Subcutaneous abdominal adipose tissue (tissue), 5 donors: ENCODE measurements around the gene DAP3.
"Not testable (repeated sequence)": the region's sequence is repeated elsewhere in the genome, so short reads cannot be mapped to it uniquely, and the experiment has no call there.

Source experiments
- H3K27ac ChIP-seq: one replicate; pipeline ENCODE4 v1.7.0; 2013; ENCODE audit warnings: low read depth, mild to moderate bottlenecking, inconsistent platforms, low read length, moderate library complexity
- H3K27me3 ChIP-seq, 5 donors: one replicate each; pipeline ENCODE4 v1.7.0; 2013; ENCODE audit warnings: low read length in 5 of 5, inconsistent platforms in 1 of 5; ENCODE audit not compliant: control insufficient read depth in 5 of 5, insufficient read depth in 4 of 5
- H3K36me3 ChIP-seq, 5 donors: one replicate each; pipeline ENCODE4 v1.7.0; 2013; ENCODE audit warnings: low read length in 5 of 5; ENCODE audit not compliant: control insufficient read depth in 5 of 5, insufficient read depth in 5 of 5
- H3K4me1 ChIP-seq, 5 donors: one replicate each; pipeline ENCODE4 v1.7.0; 2013; ENCODE audit warnings: low read length in 5 of 5, mild to moderate bottlenecking in 3 of 5, moderate library complexity in 1 of 5; ENCODE audit not compliant: control insufficient read depth in 5 of 5, insufficient read depth in 5 of 5
- H3K4me3 ChIP-seq, 5 donors: one replicate each; pipeline ENCODE4 v1.7.0; 2013; ENCODE audit warnings: low read length in 5 of 5, low read depth in 1 of 5
- H3K9ac ChIP-seq, 5 donors: one replicate each; pipeline ENCODE4 v1.7.0; 2013; ENCODE audit warnings: low read length in 5 of 5, mild to moderate bottlenecking in 4 of 5, moderate library complexity in 3 of 5
- H3K9me3 ChIP-seq, 5 donors: one replicate each; pipeline ENCODE4 v1.7.0; 2013; ENCODE audit warnings: low read length in 5 of 5; ENCODE audit not compliant: control insufficient read depth in 5 of 5
- donor health status: healthy.
- donor health status: healthy.
- donor health status: healthy.
- donor health status: healthy.
- donor health status: healthy.

The DAP3 gene

DNA sequence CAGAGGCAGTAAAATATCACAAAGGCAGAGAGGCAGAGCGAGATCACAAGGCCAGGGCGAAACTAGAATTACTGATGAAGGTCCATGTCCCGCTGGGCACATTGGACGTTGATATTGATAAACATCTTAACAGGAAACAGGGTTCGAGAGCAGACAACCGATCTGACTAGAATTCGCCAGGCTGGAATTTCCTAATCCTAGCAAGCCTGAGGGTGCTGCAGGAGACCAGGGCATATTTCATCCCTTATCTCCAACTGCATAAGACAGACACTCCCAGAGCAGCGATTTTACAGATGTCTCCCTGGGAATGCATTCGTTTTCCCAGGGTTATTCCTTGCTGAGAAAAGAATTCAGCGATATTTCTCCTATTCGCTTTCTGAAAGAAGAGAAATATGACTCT is 8.7 kb downstream of the DAP3 start:
- H3K27ac ChIP-seq, H3K9me3 ChIP-seq, H3K9ac ChIP-seq, H3K27me3 ChIP-seq, H3K4me3 ChIP-seq, H3K36me3 ChIP-seq: not testable (repeated sequence)
- peaks cover 0 to 13% (median 7%) of the 10 kb centered on the region in 5 donors for H3K4me1 ChIP-seq

DNA sequence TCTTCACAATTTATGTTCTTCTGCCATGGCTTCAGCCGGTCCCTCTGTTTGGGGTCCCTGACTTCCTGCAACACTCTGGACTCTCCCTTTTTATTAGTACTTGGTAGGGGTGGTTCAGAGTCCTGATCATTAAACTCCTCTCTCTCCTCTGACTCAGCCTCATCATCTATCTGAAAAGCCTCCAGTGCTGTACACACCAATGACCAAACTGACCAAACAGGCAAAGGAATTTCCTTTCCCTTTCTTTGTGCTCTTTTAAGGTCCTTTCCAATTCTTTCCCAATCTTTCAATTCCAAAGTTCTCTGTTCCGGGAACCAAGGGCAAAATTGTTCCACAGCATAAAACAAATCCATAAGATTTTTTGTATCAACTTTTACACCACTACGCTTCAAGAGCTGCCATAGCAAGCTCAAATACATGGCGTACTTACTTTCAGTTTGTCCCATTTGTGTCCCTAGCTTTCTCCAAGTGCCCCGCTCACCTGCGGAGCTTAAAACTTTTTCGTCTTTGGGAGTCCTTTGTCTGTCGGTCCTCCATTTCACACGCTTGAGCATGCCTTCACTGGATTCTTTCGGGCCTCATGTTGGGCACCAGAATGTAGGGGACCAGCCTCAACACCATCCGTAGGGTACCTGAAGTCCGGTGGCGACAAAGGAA is 9.6 kb downstream of the DAP3 start:
- peaks cover 0 to 13% (median 7%) of the 10 kb centered on the region in 5 donors for H3K4me1 ChIP-seq
- no peak overlapping the region for H3K27ac ChIP-seq
- no peaks in the 10 kb centered on the region for H3K27me3 ChIP-seq
- H3K4me3 ChIP-seq = no peak overlapping the region
- H3K36me3 ChIP-seq = no peaks in the 10 kb centered on the region
- H3K9ac ChIP-seq = no peak overlapping the region
- H3K9me3 ChIP-seq = no peaks in the 10 kb centered on the region

DNA sequence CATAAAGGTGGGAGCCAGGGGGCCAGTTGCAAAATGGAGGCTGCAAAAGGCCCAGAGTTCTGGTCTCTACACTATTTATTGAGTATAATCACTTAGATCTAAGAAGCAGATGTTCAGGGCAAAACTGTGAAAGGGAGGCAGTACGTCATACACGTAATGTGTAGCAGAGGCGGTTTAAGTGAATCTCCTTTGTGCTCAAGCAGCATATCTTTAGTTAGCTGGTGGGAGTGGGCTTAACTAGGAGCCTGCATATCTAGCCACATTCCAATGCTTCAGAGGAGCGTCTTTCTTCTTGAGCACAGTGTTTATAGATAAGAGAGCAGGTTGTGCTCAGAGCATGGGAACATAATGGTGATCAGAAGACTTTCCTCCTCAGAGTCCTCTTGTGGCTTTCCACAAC is 10.2 kb downstream of the DAP3 start:
- H3K27me3 ChIP-seq, H3K9ac ChIP-seq, H3K4me3 ChIP-seq, H3K36me3 ChIP-seq, H3K27ac ChIP-seq, H3K9me3 ChIP-seq: not testable (repeated sequence)
- peaks cover 0 to 12% (median 7%) of the 10 kb centered on the region in 5 donors for H3K4me1 ChIP-seq

DNA sequence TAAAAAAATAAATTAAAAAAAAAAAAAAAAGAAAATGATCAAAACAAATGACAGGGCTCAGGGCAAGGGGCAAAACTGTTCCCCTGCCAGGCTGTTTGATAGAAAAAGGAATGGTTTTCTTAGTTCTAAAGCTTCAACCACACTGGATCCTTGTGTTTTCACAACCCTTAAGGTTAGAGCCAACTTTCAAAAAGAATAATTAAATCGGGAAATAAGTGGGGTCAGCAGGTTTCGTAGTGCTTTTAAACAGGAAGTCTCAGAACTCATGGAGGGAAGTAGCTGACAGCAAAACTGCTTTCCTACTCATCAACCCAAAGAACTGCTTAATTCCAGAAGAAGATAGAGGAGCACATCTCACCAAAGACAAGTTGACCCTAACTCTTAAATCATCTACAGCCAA is 12.8 kb downstream of the DAP3 start:
- not testable (repeated sequence) for H3K36me3 ChIP-seq, H3K9ac ChIP-seq, H3K9me3 ChIP-seq, H3K4me3 ChIP-seq, H3K27me3 ChIP-seq, H3K27ac ChIP-seq, H3K4me1 ChIP-seq

DNA sequence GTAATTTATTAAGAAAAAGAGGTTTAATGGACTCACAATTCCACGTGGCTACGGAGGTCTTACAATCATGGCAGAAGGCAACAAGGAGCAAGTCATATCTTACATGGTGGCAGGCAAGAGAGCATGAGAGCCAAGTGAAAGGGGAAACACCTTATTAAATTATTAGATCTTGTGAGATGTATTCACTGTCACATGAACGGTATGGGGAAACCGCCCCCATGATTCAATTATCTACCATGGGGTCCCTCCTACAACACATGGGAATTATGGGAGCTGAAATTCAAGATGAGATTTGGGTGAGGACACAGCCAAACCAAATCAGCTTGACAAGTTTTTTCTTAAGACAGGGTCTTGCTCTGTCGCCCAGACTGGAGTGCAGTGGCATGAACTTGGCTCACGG is 14.3 kb downstream of the DAP3 start:
- Histone ChIP-seq H3K4me1 (no peaks in the 10 kb centered on the region), H3K27me3 (no peaks in the 10 kb centered on the region), H3K9ac (no peak overlapping the region), H3K4me3 (no peak overlapping the region), H3K9me3 (no peaks in the 10 kb centered on the region), H3K27ac (no peak overlapping the region), H3K36me3 (no peaks in the 10 kb centered on the region)

DNA sequence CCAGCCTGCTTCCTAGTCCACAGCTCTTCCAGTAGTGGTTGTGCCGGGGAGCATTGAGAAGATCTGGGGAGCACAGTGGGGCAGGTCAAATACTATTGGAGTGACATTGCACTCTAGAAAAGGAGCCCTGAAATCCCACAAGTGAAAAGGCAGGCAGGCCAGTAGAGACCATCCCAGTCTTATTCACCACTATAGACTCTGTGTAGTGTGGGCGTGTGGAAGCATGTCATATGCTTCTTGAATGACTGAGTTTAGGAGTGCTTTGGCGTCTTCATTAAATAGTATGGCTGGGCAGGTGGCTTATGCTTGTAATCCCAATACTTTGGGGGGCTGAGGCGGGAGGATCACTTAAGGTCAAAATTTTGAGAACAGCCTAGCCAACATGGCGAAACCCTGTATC is 15.5 kb downstream of the DAP3 start:
- H3K4me3 ChIP-seq, H3K27ac ChIP-seq, H3K9ac ChIP-seq, H3K9me3 ChIP-seq, H3K27me3 ChIP-seq, H3K36me3 ChIP-seq, H3K4me1 ChIP-seq: not testable (repeated sequence)

DNA sequence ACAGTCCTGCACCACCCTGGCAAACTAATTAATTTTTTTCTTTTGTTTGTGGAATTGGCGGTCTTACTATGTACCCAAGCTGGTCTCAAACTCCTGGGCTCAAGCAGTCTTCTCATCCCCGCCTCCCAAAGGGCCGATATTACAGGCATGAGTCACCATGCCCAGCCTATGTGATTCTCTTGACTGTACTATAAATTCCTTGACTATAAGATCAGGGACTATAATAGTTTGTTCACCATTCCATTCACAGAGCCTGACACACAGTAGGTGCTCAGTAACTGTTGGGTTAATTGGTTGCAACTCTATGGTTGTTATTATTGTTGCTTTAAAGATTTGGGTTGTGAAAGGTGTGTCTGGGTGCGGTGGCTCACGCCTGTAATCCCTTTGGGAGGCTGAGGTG is 17.2 kb downstream of the DAP3 start:
- Histone ChIP-seq H3K27me3 (no peaks in the 10 kb centered on the region), H3K9me3 (no peaks in the 10 kb centered on the region), H3K36me3 (no peaks in the 10 kb centered on the region), H3K27ac (no peak overlapping the region), H3K4me1 (no peaks in the 10 kb centered on the region), H3K4me3 (no peak overlapping the region), H3K9ac (no peak overlapping the region)

DNA sequence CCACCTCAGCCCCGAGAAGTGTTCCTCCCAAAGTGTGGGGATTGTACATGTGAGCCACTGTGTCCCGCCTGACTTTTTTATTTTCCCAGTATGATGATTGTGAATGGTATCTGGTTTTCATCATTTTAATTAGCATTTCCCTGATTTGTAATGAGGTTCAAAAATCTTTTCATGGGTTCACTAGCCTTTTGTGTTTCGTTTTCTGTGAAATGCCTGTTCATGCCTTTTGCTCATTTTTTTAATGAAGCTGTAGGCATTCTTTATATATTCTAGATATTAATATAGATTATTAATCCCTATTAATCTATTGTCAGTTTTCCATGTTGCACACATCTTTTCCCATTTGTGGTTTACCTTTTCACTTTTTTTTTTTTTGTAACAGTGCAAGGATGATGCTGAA is 20.5 kb downstream of the DAP3 start:
- no peaks in the 10 kb centered on the region for H3K27me3 ChIP-seq
- no peak overlapping the region for H3K9ac ChIP-seq
- no peaks in the 10 kb centered on the region for H3K4me1 ChIP-seq
- no peak overlapping the region for H3K4me3 ChIP-seq
- no peak overlapping the region for H3K27ac ChIP-seq
- H3K9me3 ChIP-seq = no peaks in the 10 kb centered on the region
- peaks cover 0 to 10% (median 4%) of the 10 kb centered on the region in 5 donors for H3K36me3 ChIP-seq

DNA sequence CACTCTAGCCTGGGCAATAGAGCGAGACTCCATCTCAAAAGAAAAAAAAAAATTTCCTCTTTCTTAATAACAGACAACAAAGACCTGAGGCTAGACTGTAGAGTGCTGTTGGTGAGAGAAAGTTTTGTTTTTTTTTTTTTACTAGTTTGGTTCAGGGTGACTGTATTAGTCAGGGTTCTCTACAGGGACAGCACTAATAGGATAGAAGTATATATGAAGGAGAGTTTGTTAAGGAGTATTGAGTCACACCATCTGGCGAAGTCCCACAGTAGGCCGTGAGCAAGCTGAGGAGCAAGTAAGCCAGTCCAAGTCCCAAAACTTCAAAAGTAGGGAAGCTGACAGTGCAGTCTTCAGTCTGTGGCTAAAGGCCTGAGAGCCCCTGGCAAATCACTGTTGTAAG is 22.6 kb downstream of the DAP3 start:
- not testable (repeated sequence) for H3K9ac ChIP-seq, H3K9me3 ChIP-seq, H3K27ac ChIP-seq, H3K36me3 ChIP-seq, H3K27me3 ChIP-seq, H3K4me1 ChIP-seq, H3K4me3 ChIP-seq

DNA sequence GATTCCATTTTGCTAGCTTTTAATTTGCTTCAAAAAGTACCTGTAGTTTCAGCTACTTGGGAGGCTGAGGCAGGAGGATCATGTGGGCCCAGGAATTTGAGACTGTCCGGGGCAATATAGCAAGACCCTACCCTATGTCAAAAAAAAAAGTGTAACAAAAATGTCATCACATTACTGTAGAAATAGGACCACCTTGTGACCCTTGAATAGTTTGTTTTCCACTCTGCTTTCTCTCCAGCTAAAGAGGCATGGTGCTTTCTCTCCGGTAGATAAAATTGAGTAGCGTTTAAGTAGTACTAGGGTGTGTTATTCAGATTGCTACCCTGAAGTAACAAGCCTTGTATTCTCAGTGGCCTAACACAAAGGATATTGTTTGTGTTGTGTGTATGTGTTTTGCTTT is 23.7 kb downstream of the DAP3 start:
- not testable (repeated sequence) for H3K27ac ChIP-seq, H3K27me3 ChIP-seq, H3K9me3 ChIP-seq, H3K9ac ChIP-seq, H3K4me1 ChIP-seq, H3K4me3 ChIP-seq
- peaks cover 4 to 15% (median 9%) of the 10 kb centered on the region in 5 donors for H3K36me3 ChIP-seq

DNA sequence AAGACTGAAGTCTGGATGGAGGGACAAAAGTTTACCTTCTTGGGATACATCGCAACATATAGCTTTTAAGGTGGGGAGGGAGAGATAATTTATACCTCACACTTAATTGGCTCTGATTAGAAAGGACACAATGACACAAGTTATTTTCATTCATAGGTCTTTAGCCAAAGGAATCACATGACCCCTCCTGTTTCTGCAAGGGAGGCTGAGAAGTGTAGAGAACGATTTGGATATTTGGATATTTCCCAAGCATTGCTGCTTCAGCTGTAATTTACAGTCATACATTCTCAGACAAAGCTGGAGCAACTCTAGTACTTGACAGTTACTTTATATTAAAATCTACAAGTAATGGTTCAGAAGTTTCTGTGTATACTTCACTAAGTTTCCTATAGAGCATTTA is 24.2 kb downstream of the DAP3 start:
- peaks cover 4 to 15% (median 9%) of the 10 kb centered on the region in 5 donors for H3K36me3 ChIP-seq
- H3K4me3 ChIP-seq = no peak overlapping the region
- H3K9ac ChIP-seq = no peak overlapping the region
- H3K27ac ChIP-seq = no peak overlapping the region
- no peaks in the 10 kb centered on the region for H3K27me3 ChIP-seq
- H3K4me1 ChIP-seq = no peaks in the 10 kb centered on the region
- H3K9me3 ChIP-seq = no peaks in the 10 kb centered on the region
